GM23248 (cell line): ENCODE data around the gene SNX32. TPM values are rescaled to one million over a fixed set of nuclear protein-coding genes. Genes with fewer than 3 reads are reported as not detected.

Experiments
- DNase-seq: peaks from one replicate; pipeline ENCODE4 v3.0.0-alpha.2; 2015
- H2AFZ ChIP-seq: fragments of 200-600 bp; sonication (generic); 2 replicates; pipeline ENCODE4 v1.6.1; 2016; ENCODE audit warnings: antibody characterized with exemption
- H3F3A ChIP-seq: fragments of 200-600 bp; sonication (generic); 2 replicates; pipeline ENCODE4 v1.6.1; 2016; ENCODE audit warnings: mild to moderate bottlenecking, antibody characterized with exemption, mixed run types; ENCODE audit not compliant: insufficient read depth
- H3K27ac ChIP-seq: fragments of 200-600 bp; sonication (generic); 2 replicates; pipeline ENCODE4 v1.5.1; 2016; ENCODE audit warnings: mild to moderate bottlenecking
- H3K27me3 ChIP-seq: fragments of 200-600 bp; sonication (generic); replicated peaks from 2 replicates; pipeline ENCODE4 v1.6.1; 2016; ENCODE audit warnings: mild to moderate bottlenecking; ENCODE audit not compliant: insufficient read depth
- H3K36me3 ChIP-seq: fragments of 200-600 bp; sonication (generic); 2 replicates; pipeline ENCODE4 v1.6.1; 2016; ENCODE audit warnings: low read depth, mild to moderate bottlenecking
- H3K4me1 ChIP-seq: fragments of 200-600 bp; sonication (generic); 2 replicates; pipeline ENCODE4 v1.6.1; 2016; ENCODE audit warnings: mild to moderate bottlenecking; ENCODE audit not compliant: insufficient read depth
- H3K4me2 ChIP-seq: fragments of 200-600 bp; sonication (generic); one replicate; pipeline ENCODE4 v1.6.1; 2016; ENCODE audit warnings: mild to moderate bottlenecking; ENCODE audit not compliant: unreplicated experiment
- H3K4me3 ChIP-seq: fragments of 200-600 bp; sonication (generic); 2 replicates; pipeline ENCODE4 v1.5.1; 2016; ENCODE audit warnings: mild to moderate bottlenecking
- H3K79me2 ChIP-seq: fragments of 200-600 bp; sonication (generic); 2 replicates; pipeline ENCODE4 v1.6.1; 2016; ENCODE audit warnings: mild to moderate bottlenecking; ENCODE audit not compliant: insufficient read depth
- H3K9ac ChIP-seq: fragments of 200-600 bp; sonication (generic); 2 replicates; pipeline ENCODE4 v1.6.1; 2016; ENCODE audit warnings: mild to moderate bottlenecking
- H3K9me2 ChIP-seq: fragments of 200-600 bp; sonication (generic); 2 replicates; pipeline ENCODE4 v1.6.1; 2016; ENCODE audit warnings: mixed run types, mild to moderate bottlenecking, moderate library complexity; ENCODE audit not compliant: insufficient read depth
- H3K9me3 ChIP-seq: fragments of 200-600 bp; sonication (generic); one replicate; pipeline ENCODE4 v1.6.1; 2017; ENCODE audit warnings: low read depth
- H4K20me1 ChIP-seq: fragments of 200-600 bp; sonication (generic); 2 replicates; pipeline ENCODE4 v1.6.0; 2016; ENCODE audit not compliant: insufficient read depth
- EZH2 ChIP-seq: fragments of 200-600 bp; sonication (generic); IDR thresholded peaks from 2 replicates; pipeline ENCODE4 v1.6.1; 2018; ENCODE audit warnings: antibody characterized with exemption, mild to moderate bottlenecking; ENCODE audit not compliant: insufficient read depth, poor library complexity, severe bottlenecking
- EZH2phosphoT487 ChIP-seq: fragments of 200-600 bp; sonication (generic); IDR thresholded peaks from 2 replicates; pipeline ENCODE4 v1.6.1; 2018; ENCODE audit warnings: antibody characterized with exemption, moderate library complexity, mild to moderate bottlenecking, low read depth; ENCODE audit not compliant: insufficient read depth
- WGBS, 2 experiments: methylation state at CpG; one replicate each; pipeline ENCODE4 v1.1.6; 2015 to 2017; ENCODE audit warnings: low lambda C conversion rate in 2 of 2, low coverage in 1 of 2; ENCODE audit errors: missing lambda C conversion rate in 2 of 2; 5-methylcytosine and 5-hydroxymethylcytosine counted together
- in situ Hi-C: fragments of 300-500 bp; cut with MboI; formaldehyde crosslinking; loops from 2 replicates; pipeline ENCODE4 v1.15.0; 2020
- polyA plus RNA-seq: library from polyadenylated mRNA; unstranded; fragments of >200 nt; fragmentation: Nextera tagmentation; extraction: Ambion mirVana; gene quantifications from 2 replicates; pipeline ENCODE4 v1.2.1, GENCODE V29; 2016
- total RNA-seq: library from RNA; depleted of rRNA; stranded (reverse); fragments of >200 nt; shearing (Covaris generic); gene quantifications from 2 replicates; pipeline ENCODE4 v1.2.3, GENCODE V29; 2014

Gene SNX32
- total and polyA plus RNA-seq, 2 experiments from 2014 or later = 0.51 TPM; not detected in 1

GRCh38 chr11:65868076-65868667 is 34.4 kb downstream of the SNX32 start:
- no peak overlapping the region for H3K27ac ChIP-seq
- WGBS, 2 experiments = 86 to 87% methylated on average over 18 to 19 of the region's 19 CpGs
- H2AFZ ChIP-seq = no peak overlapping the region
- TF ChIP-seq EZH2 (no peak), EZH2phosphoT487 (no peak)
- H3K9me3 ChIP-seq = no peaks in the 10 kb centered on the region
- no peak overlapping the region for H3K4me3 ChIP-seq
- H3K36me3 ChIP-seq = peaks cover 31% of the 10 kb centered on the region; the same call in 1 of the 2 replicates
- H3F3A ChIP-seq = peaks cover 54% of the 10 kb centered on the region
- DNase-seq = no peak
- no peak overlapping the region for H3K4me2 ChIP-seq
- no peak overlapping the region for H3K9ac ChIP-seq
- H3K27me3 ChIP-seq = no peaks in the 10 kb centered on the region
- H3K9me2 ChIP-seq = no peaks in the 10 kb centered on the region
- in situ Hi-C loops = no loop called here
- no peaks in the 10 kb centered on the region for H4K20me1 ChIP-seq
- peaks cover 16% of the 10 kb centered on the region for H3K4me1 ChIP-seq
- H3K79me2 ChIP-seq = peaks cover 53% of the 10 kb centered on the region

GRCh38 chr11:65868907-65869306 is 35.1 kb downstream of the SNX32 start:
- H3K4me2 ChIP-seq = no peak overlapping the region
- in situ Hi-C loops = no loop called here
- H3K36me3 ChIP-seq = peaks cover 27% of the 10 kb centered on the region; the same call in 1 of the 2 replicates
- peaks cover 16% of the 10 kb centered on the region for H3K4me1 ChIP-seq
- 98 to 100% methylated on average over 3 of the region's 3 CpGs for WGBS, 2 experiments
- H3K9me3 ChIP-seq = no peaks in the 10 kb centered on the region
- H4K20me1 ChIP-seq = no peaks in the 10 kb centered on the region
- peaks cover 48% of the 10 kb centered on the region for H3K79me2 ChIP-seq
- no peak overlapping the region for H3K4me3 ChIP-seq
- DNase-seq = no peak
- H3F3A ChIP-seq = peaks cover 54% of the 10 kb centered on the region
- no peaks in the 10 kb centered on the region for H3K27me3 ChIP-seq
- no peak overlapping the region for H2AFZ ChIP-seq
- TF ChIP-seq EZH2 (no peak), EZH2phosphoT487 (no peak)
- H3K9ac ChIP-seq = no peak overlapping the region
- no peaks in the 10 kb centered on the region for H3K9me2 ChIP-seq
- no peak overlapping the region; the same call in 1 of the 2 replicates for H3K27ac ChIP-seq

DNA sequence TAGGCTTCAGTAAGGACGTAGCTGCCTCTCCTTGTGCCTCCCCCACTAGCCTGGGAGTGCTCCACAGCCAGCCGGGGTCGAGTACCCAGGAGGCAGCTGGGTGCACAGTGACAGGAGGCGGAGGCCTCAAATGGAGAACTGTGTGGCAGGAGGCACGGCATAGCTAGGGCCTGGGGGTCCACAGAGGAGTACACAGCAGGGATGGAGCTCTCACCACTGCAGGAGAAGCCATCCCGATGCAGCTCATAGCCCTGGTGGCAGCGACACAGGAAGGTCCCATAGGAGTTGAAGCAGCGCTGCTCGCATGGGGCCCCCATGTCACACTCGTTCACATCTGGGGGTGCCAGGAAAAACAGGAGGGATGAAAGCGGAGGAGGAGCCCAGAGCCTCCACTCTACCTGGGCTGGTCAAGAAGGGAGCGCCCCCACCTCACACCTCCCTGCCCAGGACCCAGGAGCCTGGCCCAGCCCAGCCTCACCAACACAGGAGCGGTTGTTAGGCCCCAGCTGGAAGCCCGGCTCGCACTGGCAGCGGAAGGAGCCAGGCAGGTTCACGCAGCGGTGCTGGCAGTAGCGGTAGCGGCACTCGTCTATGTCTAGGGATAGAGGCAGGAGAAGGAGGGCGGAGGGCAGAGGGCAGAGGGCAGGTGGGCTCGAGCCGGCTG is 36.0 kb downstream of the SNX32 start:
- in situ Hi-C loops = no loop called here
- Histone ChIP-seq H4K20me1 (no peaks in the 10 kb centered on the region), H3K27ac (no peak overlapping the region), H3K9me2 (no peaks in the 10 kb centered on the region), H3K4me1 (peaks cover 16% of the 10 kb centered on the region), H3K4me3 (no peak overlapping the region), H2AFZ (no peak overlapping the region), H3K9ac (no peak overlapping the region; the same call in 1 of the 2 replicates), H3K4me2 (no peak overlapping the region), H3K27me3 (no peaks in the 10 kb centered on the region), H3K9me3 (no peaks in the 10 kb centered on the region), H3F3A (peaks cover 48% of the 10 kb centered on the region), H3K79me2 (peaks cover 46% of the 10 kb centered on the region), H3K36me3 (peaks cover 25% of the 10 kb centered on the region; the same call in 1 of the 2 replicates)
- 85 to 86% methylated on average over 24 of the region's 24 CpGs for WGBS, 2 experiments
- DNase-seq = no peak
- TF ChIP-seq EZH2 (no peak), EZH2phosphoT487 (no peak)

DNA sequence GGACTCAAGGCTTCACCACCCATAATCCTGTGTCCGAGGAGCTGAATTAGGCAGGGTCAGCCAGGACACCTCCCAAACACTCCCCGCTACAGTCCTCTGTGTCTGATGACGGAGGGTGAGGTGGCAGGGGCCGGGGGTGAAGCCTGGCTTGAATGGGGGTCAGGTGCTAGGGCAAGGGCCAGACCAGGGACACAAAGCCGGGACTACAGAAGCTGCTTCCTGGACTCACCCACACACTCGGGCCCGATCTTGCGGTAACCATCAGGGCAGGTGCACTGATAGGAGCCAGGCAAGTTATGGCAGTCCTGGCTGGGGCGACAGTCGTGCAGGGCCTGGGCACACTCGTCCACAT is 36.5 kb downstream of the SNX32 start:
- Histone ChIP-seq H3K9me3 (no peaks in the 10 kb centered on the region), H3K4me1 (peaks cover 16% of the 10 kb centered on the region), H3K9ac (peak overlapping the region; percentile 93), H3K36me3 (peaks cover 25% of the 10 kb centered on the region; the same call in 1 of the 2 replicates), H3K79me2 (peaks cover 46% of the 10 kb centered on the region), H3K9me2 (no peaks in the 10 kb centered on the region), H3K27ac (no peak overlapping the region), H3K4me2 (no peak overlapping the region), H3F3A (peaks cover 48% of the 10 kb centered on the region), H2AFZ (no peak overlapping the region), H3K27me3 (no peaks in the 10 kb centered on the region), H3K4me3 (peak overlapping the region; percentile 85; the same call in 1 of the 2 replicates), H4K20me1 (no peaks in the 10 kb centered on the region)
- TF ChIP-seq EZH2 (no peak), EZH2phosphoT487 (no peak)
- WGBS, 2 experiments = 87 to 92% methylated on average over 11 of the region's 11 CpGs
- DNase-seq = no peak
- in situ Hi-C loops = no loop called here
